ENCODE measurements around the gene LAMA2.

DNA sequence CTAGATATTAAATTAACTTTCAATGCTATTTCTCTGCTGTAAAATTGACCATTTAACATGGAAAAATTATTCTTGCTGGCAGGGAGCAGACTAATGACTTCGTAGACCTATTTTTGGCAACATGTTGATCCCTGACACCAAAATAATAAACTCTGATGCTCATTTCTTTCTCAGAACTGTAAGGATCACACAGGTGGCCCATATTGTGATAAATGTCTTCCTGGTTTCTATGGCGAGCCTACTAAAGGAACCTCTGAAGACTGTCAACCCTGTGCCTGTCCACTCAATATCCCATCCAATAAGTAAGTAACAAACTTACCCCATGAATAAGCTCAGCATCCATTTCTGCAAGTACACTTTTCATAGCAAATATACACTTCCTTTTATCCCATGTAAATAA lies 387.5 kb downstream of the LAMA2 start:
- TF ChIP-seq, protein P1, sequence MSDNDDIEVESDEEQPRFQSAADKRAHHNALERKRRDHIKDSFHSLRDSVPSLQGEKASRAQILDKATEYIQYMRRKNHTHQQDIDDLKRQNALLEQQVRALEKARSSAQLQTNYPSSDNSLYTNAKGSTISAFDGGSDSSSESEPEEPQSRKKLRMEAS (IDR thresholded peaks at IDR 0.05), result no peak
- TF ChIP-seq, protein P2, sequence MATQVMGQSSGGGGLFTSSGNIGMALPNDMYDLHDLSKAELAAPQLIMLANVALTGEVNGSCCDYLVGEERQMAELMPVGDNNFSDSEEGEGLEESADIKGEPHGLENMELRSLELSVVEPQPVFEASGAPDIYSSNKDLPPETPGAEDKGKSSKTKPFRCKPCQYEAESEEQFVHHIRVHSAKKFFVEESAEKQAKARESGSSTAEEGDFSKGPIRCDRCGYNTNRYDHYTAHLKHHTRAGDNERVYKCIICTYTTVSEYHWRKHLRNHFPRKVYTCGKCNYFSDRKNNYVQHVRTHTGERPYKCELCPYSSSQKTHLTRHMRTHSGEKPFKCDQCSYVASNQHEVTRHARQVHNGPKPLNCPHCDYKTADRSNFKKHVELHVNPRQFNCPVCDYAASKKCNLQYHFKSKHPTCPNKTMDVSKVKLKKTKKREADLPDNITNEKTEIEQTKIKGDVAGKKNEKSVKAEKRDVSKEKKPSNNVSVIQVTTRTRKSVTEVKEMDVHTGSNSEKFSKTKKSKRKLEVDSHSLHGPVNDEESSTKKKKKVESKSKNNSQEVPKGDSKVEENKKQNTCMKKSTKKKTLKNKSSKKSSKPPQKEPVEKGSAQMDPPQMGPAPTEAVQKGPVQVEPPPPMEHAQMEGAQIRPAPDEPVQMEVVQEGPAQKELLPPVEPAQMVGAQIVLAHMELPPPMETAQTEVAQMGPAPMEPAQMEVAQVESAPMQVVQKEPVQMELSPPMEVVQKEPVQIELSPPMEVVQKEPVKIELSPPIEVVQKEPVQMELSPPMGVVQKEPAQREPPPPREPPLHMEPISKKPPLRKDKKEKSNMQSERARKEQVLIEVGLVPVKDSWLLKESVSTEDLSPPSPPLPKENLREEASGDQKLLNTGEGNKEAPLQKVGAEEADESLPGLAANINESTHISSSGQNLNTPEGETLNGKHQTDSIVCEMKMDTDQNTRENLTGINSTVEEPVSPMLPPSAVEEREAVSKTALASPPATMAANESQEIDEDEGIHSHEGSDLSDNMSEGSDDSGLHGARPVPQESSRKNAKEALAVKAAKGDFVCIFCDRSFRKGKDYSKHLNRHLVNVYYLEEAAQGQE (IDR thresholded peaks at IDR 0.05; ENCODE audit: low read depth), result no peak
- TF ChIP-seq CEBPB (IDR thresholded peaks at IDR 0.05), result no peak
- TF ChIP-seq, protein P3, sequence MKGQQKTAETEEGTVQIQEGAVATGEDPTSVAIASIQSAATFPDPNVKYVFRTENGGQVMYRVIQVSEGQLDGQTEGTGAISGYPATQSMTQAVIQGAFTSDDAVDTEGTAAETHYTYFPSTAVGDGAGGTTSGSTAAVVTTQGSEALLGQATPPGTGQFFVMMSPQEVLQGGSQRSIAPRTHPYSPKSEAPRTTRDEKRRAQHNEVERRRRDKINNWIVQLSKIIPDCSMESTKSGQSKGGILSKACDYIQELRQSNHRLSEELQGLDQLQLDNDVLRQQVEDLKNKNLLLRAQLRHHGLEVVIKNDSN (IDR thresholded peaks at IDR 0.05), result no peak
